Uterus (tissue), 4 donors: ENCODE measurements around the gene AIP. TPM values are rescaled to one million over a fixed set of nuclear protein-coding genes. Genes with fewer than 3 reads are reported as not detected.

ENCODE experiments used
- DNase-seq, 2 donors: peaks; one replicate each; pipeline ENCODE4 v3.0.0-alpha.2; 2019 to 2020
- H3K27ac ChIP-seq, 2 donors: fragments of 200-600 bp; sonication (generic); 1 replicate in 1 of 2; 2 replicates in 1 of 2; pipeline ENCODE4 v1.5.1; 2016 to 2018
- H3K27me3 ChIP-seq, 2 donors: fragments of 200-600 bp; sonication (generic); one replicate each; pipeline ENCODE4 v1.5.1; 2018 to 2019; ENCODE audit warnings: control low read depth in 1 of 2
- H3K36me3 ChIP-seq, 2 donors: fragments of 200-600 bp; sonication (generic); one replicate each; pipeline ENCODE4 v1.5.1; 2019; ENCODE audit warnings: control low read depth in 1 of 2
- H3K4me1 ChIP-seq, 2 donors: fragments of 200-600 bp; sonication (generic); one replicate each; pipeline ENCODE4 v1.5.1; 2018 to 2019; ENCODE audit warnings: control low read depth in 1 of 2
- H3K4me3 ChIP-seq, 2 donors: fragments of 200-600 bp; sonication (generic); 1 replicate in 1 of 2; 2 replicates in 1 of 2; pipeline ENCODE4 v1.5.1; 2018 to 2019; ENCODE audit warnings: mild to moderate bottlenecking in 1 of 2
- H3K9me3 ChIP-seq, 2 donors: fragments of 200-600 bp; sonication (generic); one replicate each; pipeline ENCODE4 v1.5.1; 2019; ENCODE audit warnings: control low read depth in 1 of 2
- CTCF ChIP-seq, 4 experiments: fragments of 200-600 bp in 2 of 4; fragments of 450-650 bp in 2 of 4; sonication (generic) in 2 of 4; IDR thresholded peaks; one replicate each; pipeline ENCODE4 v1.5.1; 2016 to 2019; ENCODE audit warnings: antibody characterized with exemption in 4 of 4, mild to moderate bottlenecking in 2 of 4, moderate library complexity in 1 of 4
- POLR2A ChIP-seq, 2 donors: fragments of 450-650 bp; IDR thresholded peaks; one replicate each; pipeline ENCODE4 v1.6.1; 2016; ENCODE audit warnings: antibody characterized with exemption in 2 of 2, mild to moderate bottlenecking in 1 of 2, moderate library complexity in 1 of 2
- intact Hi-C: fragments of 100-400 bp; cut with DNase I; formaldehyde crosslinking; loops from one replicate; pipeline ENCODE4 v1.15.1; 2023; ENCODE audit warnings: low total_unique reads
- total RNA-seq, 4 donors: library from RNA; depleted of rRNA in 3 of 4; stranded (reverse); fragments of >200 nt in 3 of 4; gene quantifications; one replicate each; pipeline versions ENCODE4 v1.1.0 to v1.2.4, GENCODE V29; 2014 to 2023
- donor health status: DM: yes; HTN: yes; CAD: no.

AIP gene
- total RNA-seq = 100 to 1,000 TPM in 1 of 4 donors, 10 to 100 TPM in 3; 52.9 to 131 (median 85.5) TPM

GRCh38 chr11:67482827-67483798 lies at the start of gene AIP:
Gene AIP (plus strand): TSS chr11:67483026. CDS start chr11:67483159, 133 bp downstream.
- no peaks in the 10 kb centered on the region for H3K27me3 ChIP-seq
- TF ChIP-seq CTCF (IDR thresholded peaks at IDR 0.05) (peak in 2 of 4 experiments; percentile 19 to 43), POLR2A (IDR thresholded peaks at IDR 0.05) (peak; percentile 43 to 63)
- H3K4me1 ChIP-seq = peaks cover 0 to 5% of the 10 kb centered on the region in 2 donors
- intact Hi-C loops = no loop called here
- H3K27ac ChIP-seq = peak within 1 kb of the TSS; percentile 86 to 94
- H3K9me3 ChIP-seq = no peaks in the 10 kb centered on the region
- no peaks in the 10 kb centered on the region for H3K36me3 ChIP-seq
- peak; percentile 97 to 98 for DNase-seq
- peak within 1 kb of the TSS; percentile 48 to 65 for H3K4me3 ChIP-seq

DNA sequence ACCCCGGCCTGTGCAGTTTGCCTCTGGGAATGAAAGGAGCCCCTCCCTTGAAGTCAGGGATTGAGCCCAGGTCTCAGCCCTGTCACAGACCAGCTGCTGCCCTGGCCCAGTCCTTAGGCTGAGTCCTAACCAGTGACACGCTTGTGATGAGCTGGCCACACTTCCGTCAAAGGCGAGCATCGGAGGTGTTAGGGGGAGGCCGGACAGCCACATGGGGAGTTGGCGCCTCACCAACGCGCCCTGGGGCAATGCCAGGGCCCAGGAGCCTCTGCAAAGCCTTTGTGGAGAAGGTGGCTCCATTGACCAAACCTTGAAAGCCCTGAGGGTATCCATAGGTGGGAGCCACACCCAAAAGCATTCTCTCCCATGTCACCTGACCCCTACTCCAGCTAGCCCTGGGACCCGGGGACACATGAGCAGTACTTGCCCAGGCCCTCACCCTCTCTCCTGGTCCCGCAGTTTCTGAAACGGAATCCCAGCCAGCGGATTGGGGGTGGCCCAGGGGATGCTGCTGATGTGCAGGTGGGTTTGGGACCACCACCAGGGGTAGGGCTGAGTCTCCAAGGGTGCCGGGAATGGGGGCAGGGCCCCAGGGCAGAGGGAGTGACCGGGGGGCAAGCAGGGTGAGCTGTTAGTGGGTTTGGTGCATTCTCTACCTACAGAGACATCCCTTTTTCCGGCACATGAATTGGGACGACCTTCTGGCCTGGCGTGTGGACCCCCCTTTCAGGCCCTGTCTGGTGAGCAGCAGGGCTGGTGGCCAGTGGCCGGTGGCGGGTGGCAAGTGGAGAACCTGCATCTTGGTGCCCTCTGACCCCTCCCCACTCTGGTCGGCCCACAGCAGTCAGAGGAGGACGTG lies 49.1 kb upstream of the AIP start:
- H3K36me3 ChIP-seq = no peaks in the 10 kb centered on the region
- H3K9me3 ChIP-seq = no peaks in the 10 kb centered on the region

GRCh38 chr11:67434395-67434881 lies 48.4 kb upstream of the AIP start:
- intact Hi-C loops = no loop called here
- no peaks in the 10 kb centered on the region for H3K36me3 ChIP-seq
- no peak overlapping the region for H3K4me3 ChIP-seq
- no peaks in the 10 kb centered on the region for H3K27me3 ChIP-seq
- DNase-seq = no peak
- H3K4me1 ChIP-seq = peaks cover 0 to 4% of the 10 kb centered on the region in 2 donors
- H3K9me3 ChIP-seq = no peaks in the 10 kb centered on the region
- TF ChIP-seq POLR2A (IDR thresholded peaks at IDR 0.05) (no peak), CTCF (IDR thresholded peaks at IDR 0.05) (no peak)
- H3K27ac ChIP-seq = no peak overlapping the region

More for the DNA sequence above, 49.1 kb upstream of the AIP start:
- no peaks in the 10 kb centered on the region for H3K27me3 ChIP-seq
- H3K4me3 ChIP-seq = no peak overlapping the region
- H3K27ac ChIP-seq = no peak overlapping the region
- TF ChIP-seq POLR2A (IDR thresholded peaks at IDR 0.05) (no peak), CTCF (IDR thresholded peaks at IDR 0.05) (no peak)
- no peak for DNase-seq
- peaks cover 0 to 4% of the 10 kb centered on the region in 2 donors for H3K4me1 ChIP-seq
- intact Hi-C loops = no loop called here

- Histone ChIP-seq H3K27me3 (no peaks in the 10 kb centered on the region), H3K4me3 (no peak overlapping the region), H3K36me3 (no peaks in the 10 kb centered on the region), H3K9me3 (no peaks in the 10 kb centered on the region), H3K4me1 (peaks cover 0 to 4% of the 10 kb centered on the region in 2 donors), H3K27ac (peak overlapping the region in 1 of 2 donors; percentile 53)
- intact Hi-C loops = no loop called here
- TF ChIP-seq CTCF (IDR thresholded peaks at IDR 0.05) (no peak), POLR2A (IDR thresholded peaks at IDR 0.05) (no peak)
- DNase-seq = no peak
These were observed 47.6 kb upstream of the AIP start for GRCh38 chr11:67435031-67435726.
